Peyer's patch (tissue), 4 donors: ENCODE results near the gene RGS19.

ENCODE experiments used
- POLR2A ChIP-seq, 2 donors: fragments of 450-650 bp; IDR thresholded peaks; one replicate each; pipeline ENCODE4 v1.5.1; 2017; ENCODE audit warnings: antibody characterized with exemption in 2 of 2, mild to moderate bottlenecking in 2 of 2, moderate library complexity in 2 of 2
- TF ChIP-seq, protein P1 (sequence below), 6 experiments: fragments of 450-650 bp in 4 of 6; fragments of 200-600 bp in 2 of 6; sonication (generic) in 1 of 6; IDR thresholded peaks; one replicate each; pipeline ENCODE4 v1.5.1; 2017 to 2019; ENCODE audit warnings: antibody characterized with exemption in 6 of 6, mild to moderate bottlenecking in 3 of 6, moderate library complexity in 1 of 6

DNA sequence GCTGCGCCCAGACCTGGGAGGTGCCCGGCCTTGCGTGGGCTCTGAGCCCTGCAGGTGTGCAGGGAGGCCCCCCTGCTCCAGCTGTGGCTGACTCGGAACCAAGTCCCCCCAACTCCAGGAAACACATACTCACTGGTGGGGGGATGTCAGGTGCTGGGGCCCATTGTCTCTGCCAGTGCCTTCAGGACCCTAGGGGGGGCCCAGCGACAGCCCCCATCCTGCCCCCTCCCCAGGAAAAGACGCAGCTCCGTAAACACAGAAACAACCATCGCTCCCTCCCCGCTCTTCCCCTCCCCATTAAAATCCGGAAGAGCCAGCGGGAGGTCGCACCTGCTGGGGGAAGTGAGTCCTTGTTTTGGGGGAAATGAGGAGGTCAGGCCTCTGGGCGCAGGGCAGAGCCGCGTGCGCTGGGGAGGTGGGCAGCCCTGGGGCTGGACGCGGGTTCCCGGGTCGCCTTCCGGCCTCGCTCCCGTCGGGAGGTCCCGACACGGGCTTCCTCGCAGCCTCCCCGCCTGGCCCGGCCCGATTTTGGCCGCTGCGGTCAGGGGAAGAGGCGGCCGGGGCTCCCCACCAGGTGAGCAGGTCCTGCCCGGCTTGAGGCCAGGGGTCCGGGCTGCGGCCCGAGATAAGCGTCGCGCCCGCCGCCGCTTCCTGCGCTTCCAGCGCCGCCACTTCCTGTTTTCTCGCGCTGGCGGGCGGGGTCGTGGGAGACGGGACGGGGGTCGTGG is 37.1 kb downstream of the RGS19 start:
- TF ChIP-seq, protein P1, sequence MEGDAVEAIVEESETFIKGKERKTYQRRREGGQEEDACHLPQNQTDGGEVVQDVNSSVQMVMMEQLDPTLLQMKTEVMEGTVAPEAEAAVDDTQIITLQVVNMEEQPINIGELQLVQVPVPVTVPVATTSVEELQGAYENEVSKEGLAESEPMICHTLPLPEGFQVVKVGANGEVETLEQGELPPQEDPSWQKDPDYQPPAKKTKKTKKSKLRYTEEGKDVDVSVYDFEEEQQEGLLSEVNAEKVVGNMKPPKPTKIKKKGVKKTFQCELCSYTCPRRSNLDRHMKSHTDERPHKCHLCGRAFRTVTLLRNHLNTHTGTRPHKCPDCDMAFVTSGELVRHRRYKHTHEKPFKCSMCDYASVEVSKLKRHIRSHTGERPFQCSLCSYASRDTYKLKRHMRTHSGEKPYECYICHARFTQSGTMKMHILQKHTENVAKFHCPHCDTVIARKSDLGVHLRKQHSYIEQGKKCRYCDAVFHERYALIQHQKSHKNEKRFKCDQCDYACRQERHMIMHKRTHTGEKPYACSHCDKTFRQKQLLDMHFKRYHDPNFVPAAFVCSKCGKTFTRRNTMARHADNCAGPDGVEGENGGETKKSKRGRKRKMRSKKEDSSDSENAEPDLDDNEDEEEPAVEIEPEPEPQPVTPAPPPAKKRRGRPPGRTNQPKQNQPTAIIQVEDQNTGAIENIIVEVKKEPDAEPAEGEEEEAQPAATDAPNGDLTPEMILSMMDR (IDR thresholded peaks at IDR 0.05) = no peak
- no peak for TF ChIP-seq POLR2A (IDR thresholded peaks at IDR 0.05)
